ENCODE results near the gene PPP1R12C. TPM values are rescaled to one million over a fixed set of nuclear protein-coding genes. Genes with fewer than 3 reads are reported as not detected.

The PPP1R12C gene
- total RNA-seq, 2 experiments from 2014 or later: 55.4 to 55.8 TPM

GRCh38 chr19:55133639-55134444, 16.4 kb upstream of the PPP1R12C start:
- no peak overlapping the region for H3K27ac Mint-ChIP-seq
- CTCF ChIA-PET: interaction anchor here (1.3 to 1.5 kb wide), 2 partner anchors 16 to 253 kb away, joined by 4 to 9 read pairs; partner anchors contain the start of gene PPP1R12C
- H3K4me1 Mint-ChIP-seq (ENCODE audit: low read depth): no peaks in the 10 kb centered on the region
- POLR2A ChIA-PET: interaction anchor here (0.6 kb wide), 1 partner anchor 409 kb away, joined by 3 read pairs; no protein-coding TSS in a partner anchor
- TF ChIP-seq, protein P1, sequence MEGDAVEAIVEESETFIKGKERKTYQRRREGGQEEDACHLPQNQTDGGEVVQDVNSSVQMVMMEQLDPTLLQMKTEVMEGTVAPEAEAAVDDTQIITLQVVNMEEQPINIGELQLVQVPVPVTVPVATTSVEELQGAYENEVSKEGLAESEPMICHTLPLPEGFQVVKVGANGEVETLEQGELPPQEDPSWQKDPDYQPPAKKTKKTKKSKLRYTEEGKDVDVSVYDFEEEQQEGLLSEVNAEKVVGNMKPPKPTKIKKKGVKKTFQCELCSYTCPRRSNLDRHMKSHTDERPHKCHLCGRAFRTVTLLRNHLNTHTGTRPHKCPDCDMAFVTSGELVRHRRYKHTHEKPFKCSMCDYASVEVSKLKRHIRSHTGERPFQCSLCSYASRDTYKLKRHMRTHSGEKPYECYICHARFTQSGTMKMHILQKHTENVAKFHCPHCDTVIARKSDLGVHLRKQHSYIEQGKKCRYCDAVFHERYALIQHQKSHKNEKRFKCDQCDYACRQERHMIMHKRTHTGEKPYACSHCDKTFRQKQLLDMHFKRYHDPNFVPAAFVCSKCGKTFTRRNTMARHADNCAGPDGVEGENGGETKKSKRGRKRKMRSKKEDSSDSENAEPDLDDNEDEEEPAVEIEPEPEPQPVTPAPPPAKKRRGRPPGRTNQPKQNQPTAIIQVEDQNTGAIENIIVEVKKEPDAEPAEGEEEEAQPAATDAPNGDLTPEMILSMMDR (IDR thresholded peaks at IDR 0.05): no peak
- H3K9me3 Mint-ChIP-seq: no peaks in the 10 kb centered on the region
- no peak for ATAC-seq
- H3K27me3 Mint-ChIP-seq: peaks cover 27% of the 10 kb centered on the region
- DNase-seq: no peak
- H3K36me3 Mint-ChIP-seq (ENCODE audit: low read depth): no peaks in the 10 kb centered on the region
- intact Hi-C loops (cut with micrococcal nuclease): no loop called here
- H3K4me3 Mint-ChIP-seq: no peak overlapping the region

DNA sequence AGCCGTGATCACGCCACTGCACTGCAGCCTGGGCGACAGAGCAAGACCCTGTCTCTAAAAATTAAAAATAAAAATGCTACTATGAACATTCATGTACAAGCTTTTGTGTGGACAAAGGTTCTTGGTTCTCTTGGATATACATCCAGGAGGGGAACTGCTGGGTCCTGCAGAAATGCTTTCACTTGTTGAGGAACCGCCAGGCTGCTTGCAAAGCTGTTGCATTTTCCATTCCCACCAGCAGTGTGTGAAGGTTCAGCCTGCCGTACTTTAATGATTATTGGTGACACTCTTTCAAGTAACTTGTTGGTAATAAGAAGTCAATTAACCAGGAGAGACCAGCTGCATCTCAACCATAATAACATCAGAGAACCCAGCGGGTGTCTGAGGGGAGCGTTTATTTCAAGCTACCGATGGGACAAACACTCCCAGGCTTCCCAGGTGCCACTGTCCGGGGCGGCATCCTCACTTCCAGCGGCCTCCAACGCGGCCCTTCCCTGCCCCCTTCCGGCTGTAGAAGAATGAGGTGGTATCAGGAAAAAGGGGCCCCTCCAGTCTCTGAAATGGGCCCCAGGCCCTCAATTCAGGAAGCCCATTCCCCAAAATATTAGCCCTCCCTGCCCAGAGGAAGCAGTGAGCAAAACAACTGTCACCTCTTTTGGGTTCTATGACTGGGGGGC, 15.2 kb upstream of the PPP1R12C start:
- ChIA-PET POLR2A (no interaction called here), CTCF (interaction anchor here (0.9 to 1.5 kb wide), 5 partner anchors 8 to 252 kb away, joined by 3 to 9 read pairs (median 4); partner anchors contain the start of gene PPP1R12C)
- ATAC-seq: no peak
- no peak overlapping the region for H3K4me3 Mint-ChIP-seq
- no peaks in the 10 kb centered on the region for H3K4me1 Mint-ChIP-seq (ENCODE audit: low read depth)
- no peak overlapping the region for H3K27ac Mint-ChIP-seq
- no peak for DNase-seq
- intact Hi-C loops (cut with micrococcal nuclease): no loop called here
- peaks cover 29% of the 10 kb centered on the region for H3K27me3 Mint-ChIP-seq
- no peaks in the 10 kb centered on the region for H3K36me3 Mint-ChIP-seq (ENCODE audit: low read depth)
- no peaks in the 10 kb centered on the region for H3K9me3 Mint-ChIP-seq
- TF ChIP-seq, protein P1 (IDR thresholded peaks at IDR 0.05): peak; percentile 29

- CTCF ChIA-PET: no interaction called here
- Mint-ChIP-seq H3K27me3 (peaks cover 35% of the 10 kb centered on the region), H3K27ac (no peak overlapping the region), H3K4me1 (ENCODE audit: low read depth) (no peaks in the 10 kb centered on the region), H3K9me3 (no peaks in the 10 kb centered on the region), H3K36me3 (ENCODE audit: low read depth) (no peaks in the 10 kb centered on the region), H3K4me3 (no peak overlapping the region)
- no peak for ATAC-seq
- DNase-seq: no peak
- intact Hi-C loops (cut with micrococcal nuclease): no loop called here
- POLR2A ChIA-PET: no interaction called here
- TF ChIP-seq, protein P1 (IDR thresholded peaks at IDR 0.05): no peak
Observed at GRCh38 chr19:55131421-55131820, 14.0 kb upstream of the PPP1R12C start.

DNA sequence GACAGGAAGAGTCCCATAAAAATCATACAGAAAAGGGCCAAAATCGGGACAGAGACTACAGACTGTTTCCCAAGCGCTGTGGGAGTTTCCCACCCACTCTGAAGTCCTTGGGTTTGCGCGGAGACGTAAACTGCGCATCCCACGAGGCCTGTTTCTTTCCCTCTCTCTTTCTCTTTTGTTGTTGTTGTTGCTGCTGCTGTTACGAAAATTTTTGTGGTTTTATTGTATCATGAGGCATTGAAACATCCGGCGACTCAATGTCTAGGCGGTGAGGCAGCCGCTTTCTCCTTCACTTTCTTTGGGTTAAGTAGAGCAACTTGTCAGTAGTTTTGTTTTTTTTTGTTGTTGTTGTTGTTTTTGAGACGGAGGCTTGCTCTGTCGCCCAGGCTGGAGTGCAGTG, 1.6 kb upstream of the PPP1R12C start:
- Mint-ChIP-seq H3K4me1 (ENCODE audit: low read depth) (peaks cover 24% of the 10 kb centered on the region), H3K4me3 (peak overlapping the region; percentile 89), H3K27me3 (peaks cover 7% of the 10 kb centered on the region), H3K36me3 (ENCODE audit: low read depth) (peaks cover 6% of the 10 kb centered on the region), H3K27ac (peak overlapping the region; percentile 93), H3K9me3 (no peaks in the 10 kb centered on the region)
- ATAC-seq (no peak), DNase-seq (peak; percentile 28)
- POLR2A ChIA-PET: interaction anchor here (0.7 kb wide), 1 partner anchor 1540 kb away, joined by 4 read pairs; no protein-coding TSS in a partner anchor
- TF ChIP-seq, protein P1 (IDR thresholded peaks at IDR 0.05): no peak
- intact Hi-C loops (cut with micrococcal nuclease): no loop called here
- CTCF ChIA-PET: interaction anchor here (1.2 to 1.3 kb wide), 2 partner anchors 22 to 41 kb away, joined by 3 read pairs; no protein-coding TSS in a partner anchor
